Left ventricle myocardium inferior (tissue), 1 donor: Measurements from ENCODE around the gene CCL25. TPM values are rescaled to one million over a fixed set of nuclear protein-coding genes. Genes with fewer than 3 reads are reported as not detected.

Experiments
- DNase-seq: peaks from one replicate; pipeline ENCODE4 v3.0.0-alpha.2; 2020
- H3K27ac ChIP-seq: fragments of 200-600 bp; replicated peaks from 2 replicates; pipeline ENCODE4 v1.8.0; 2021
- H3K27me3 ChIP-seq: fragments of 200-600 bp; 2 replicates; pipeline ENCODE4 v1.8.0; 2021; ENCODE audit warnings: low read depth
- H3K36me3 ChIP-seq: fragments of 200-600 bp; 2 replicates; pipeline ENCODE4 v1.8.0; 2021
- H3K4me1 ChIP-seq: fragments of 200-600 bp; 2 replicates; pipeline ENCODE4 v1.8.0; 2021
- H3K4me3 ChIP-seq: fragments of 200-600 bp; 2 replicates; pipeline ENCODE4 v1.8.0; 2021; ENCODE audit warnings: mild to moderate bottlenecking, moderate library complexity
- H3K9me3 ChIP-seq: fragments of 200-600 bp; replicated peaks from 2 replicates; pipeline ENCODE4 v1.8.0; 2021
- intact Hi-C: fragments of 100-400 bp; cut with micrococcal nuclease; formaldehyde crosslinking; loops from one replicate; pipeline ENCODE4 v1.11.0; 2022
- long read RNA-seq: library from polyadenylated mRNA; unstranded; transcript quantifications from one replicate; pipeline ENCODE4 v2.0.0, GENCODE V29; 2021
- total RNA-seq: library from RNA; stranded (reverse); fragmentation: NEBNext Ultra II Directional; extraction: Animal tissue kit (Norgen Biotek cat#: 25700); gene quantifications from one replicate; pipeline ENCODE4 v1.2.1, GENCODE V29; 2021
- TF ChIP-seq, protein P1 (sequence below): fragments of 200-600 bp; IDR thresholded peaks from 2 replicates; pipeline ENCODE4 v1.8.0; 2021; ENCODE audit warnings: antibody characterized with exemption, mild to moderate bottlenecking, borderline replicate concordance
- donor health status: DM: no; HTN: yes; CAD: no; lungs with severe emphysema.

The CCL25 gene, protein sequence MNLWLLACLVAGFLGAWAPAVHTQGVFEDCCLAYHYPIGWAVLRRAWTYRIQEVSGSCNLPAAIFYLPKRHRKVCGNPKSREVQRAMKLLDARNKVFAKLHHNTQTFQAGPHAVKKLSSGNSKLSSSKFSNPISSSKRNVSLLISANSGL
- not detected for total RNA-seq
- long read RNA-seq, result 0 reads

DNA sequence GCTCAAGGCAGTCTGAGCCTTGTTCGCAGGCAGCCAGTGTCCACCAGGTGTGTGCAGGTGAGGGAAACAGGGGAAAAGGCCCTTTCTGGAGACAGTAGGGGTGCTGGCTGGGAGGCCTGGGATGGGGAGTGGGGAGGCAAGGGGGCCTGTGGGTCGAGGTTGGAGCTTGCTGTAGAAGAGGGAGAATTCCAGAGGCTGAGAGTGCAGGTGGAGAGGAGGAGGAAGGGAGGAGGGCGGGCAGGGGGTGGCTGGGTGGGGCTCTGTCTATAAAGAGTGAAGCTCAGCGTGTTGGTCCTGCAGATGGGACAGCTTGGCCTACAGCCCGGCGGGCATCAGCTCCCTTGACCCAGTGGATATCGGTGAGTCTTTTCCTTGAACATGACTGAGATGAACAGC lies at the start of gene CCL25:
Gene CCL25, plus strand, starts transcription at position 297 of the 396 bp plus-strand sequence. CDS start 290 bp downstream, outside the sequence.
- Histone ChIP-seq H3K4me3 (no peak within 1 kb of the TSS), H3K27ac (no peak within 1 kb of the TSS), H3K4me1 (peaks cover 8% of the 10 kb centered on the region), H3K36me3 (no peaks in the 10 kb centered on the region), H3K27me3 (peaks cover 53% of the 10 kb centered on the region), H3K9me3 (no peaks in the 10 kb centered on the region)
- TF ChIP-seq, protein P1, sequence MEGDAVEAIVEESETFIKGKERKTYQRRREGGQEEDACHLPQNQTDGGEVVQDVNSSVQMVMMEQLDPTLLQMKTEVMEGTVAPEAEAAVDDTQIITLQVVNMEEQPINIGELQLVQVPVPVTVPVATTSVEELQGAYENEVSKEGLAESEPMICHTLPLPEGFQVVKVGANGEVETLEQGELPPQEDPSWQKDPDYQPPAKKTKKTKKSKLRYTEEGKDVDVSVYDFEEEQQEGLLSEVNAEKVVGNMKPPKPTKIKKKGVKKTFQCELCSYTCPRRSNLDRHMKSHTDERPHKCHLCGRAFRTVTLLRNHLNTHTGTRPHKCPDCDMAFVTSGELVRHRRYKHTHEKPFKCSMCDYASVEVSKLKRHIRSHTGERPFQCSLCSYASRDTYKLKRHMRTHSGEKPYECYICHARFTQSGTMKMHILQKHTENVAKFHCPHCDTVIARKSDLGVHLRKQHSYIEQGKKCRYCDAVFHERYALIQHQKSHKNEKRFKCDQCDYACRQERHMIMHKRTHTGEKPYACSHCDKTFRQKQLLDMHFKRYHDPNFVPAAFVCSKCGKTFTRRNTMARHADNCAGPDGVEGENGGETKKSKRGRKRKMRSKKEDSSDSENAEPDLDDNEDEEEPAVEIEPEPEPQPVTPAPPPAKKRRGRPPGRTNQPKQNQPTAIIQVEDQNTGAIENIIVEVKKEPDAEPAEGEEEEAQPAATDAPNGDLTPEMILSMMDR, result no peak
- intact Hi-C loops, result no loop called here
- no peak for DNase-seq

DNA sequence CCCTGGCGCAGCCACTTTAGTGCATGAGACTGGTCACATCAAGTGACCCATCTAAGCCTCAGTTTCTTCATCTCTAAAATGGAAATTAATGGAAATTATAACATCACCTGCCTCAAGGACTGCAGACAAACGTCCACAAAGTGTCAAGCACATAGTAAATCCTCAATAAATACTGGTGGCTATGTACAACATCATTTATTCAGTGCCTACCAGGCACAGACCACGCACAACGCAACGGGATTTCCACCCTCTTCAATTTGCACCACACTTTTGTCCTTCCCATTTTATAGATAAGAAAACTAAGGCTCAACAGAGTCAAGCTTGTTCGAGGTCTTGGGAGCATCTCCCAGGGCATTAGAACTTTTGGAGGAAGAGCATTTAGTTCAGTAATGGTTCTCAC lies 48.6 kb upstream of the CCL25 start:
- Histone ChIP-seq H3K27me3 (no peaks in the 10 kb centered on the region), H3K4me3 (peak overlapping the region; percentile 89), H3K9me3 (no peaks in the 10 kb centered on the region), H3K27ac (no peak overlapping the region), H3K4me1 (peaks cover 70% of the 10 kb centered on the region), H3K36me3 (no peaks in the 10 kb centered on the region)
- TF ChIP-seq, protein P1, result no peak
- no peak for DNase-seq
- intact Hi-C loops, result no loop called here

DNA sequence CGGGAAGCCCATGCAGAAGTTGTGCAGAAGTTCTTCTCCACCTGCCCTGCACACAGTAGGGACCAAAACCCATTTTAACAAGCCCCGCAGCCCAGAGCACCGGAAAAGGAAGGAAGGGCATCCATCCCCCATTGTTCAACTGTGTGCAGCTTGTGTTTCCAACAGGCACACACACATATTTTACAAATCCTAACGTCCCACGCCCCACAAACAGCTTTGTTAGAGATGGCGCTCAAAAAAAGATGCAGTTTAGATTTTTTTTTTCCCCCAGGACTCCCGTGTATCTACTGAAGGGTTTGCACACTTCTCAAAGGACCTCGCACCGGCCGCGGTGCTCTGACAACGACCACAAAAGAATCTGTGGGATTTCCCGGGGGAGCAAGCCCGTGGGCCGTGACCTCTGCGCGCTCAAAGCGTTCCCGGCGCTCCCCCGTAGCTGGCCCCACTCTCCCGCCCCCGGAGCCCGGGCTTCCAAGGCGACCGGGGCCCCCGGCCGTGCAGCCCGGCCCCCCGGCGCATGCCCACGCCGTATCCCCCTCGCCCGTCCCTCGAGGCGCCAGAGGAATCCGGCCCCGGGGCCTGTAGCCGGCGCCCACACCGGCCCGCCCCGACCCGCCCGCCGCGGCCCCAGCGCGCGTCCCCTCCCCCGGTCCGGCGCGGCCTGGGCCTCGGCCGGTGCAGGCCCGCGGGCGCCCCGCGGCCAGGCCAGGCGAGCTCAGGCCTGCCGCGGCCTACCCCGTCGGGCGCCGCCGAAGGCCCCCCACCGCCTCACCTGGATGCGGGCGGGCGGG lies 47.6 kb upstream of the CCL25 start:
- no peaks in the 10 kb centered on the region for H3K36me3 ChIP-seq
- peak overlapping the region; percentile 87 for H3K27ac ChIP-seq
- TF ChIP-seq, protein P1, result no peak
- H3K4me1 ChIP-seq, result peaks cover 61% of the 10 kb centered on the region
- no peak for DNase-seq
- intact Hi-C loops, result no loop called here
- H3K27me3 ChIP-seq, result no peaks in the 10 kb centered on the region
- H3K4me3 ChIP-seq, result peak overlapping the region; percentile 89
- H3K9me3 ChIP-seq, result no peaks in the 10 kb centered on the region

DNA sequence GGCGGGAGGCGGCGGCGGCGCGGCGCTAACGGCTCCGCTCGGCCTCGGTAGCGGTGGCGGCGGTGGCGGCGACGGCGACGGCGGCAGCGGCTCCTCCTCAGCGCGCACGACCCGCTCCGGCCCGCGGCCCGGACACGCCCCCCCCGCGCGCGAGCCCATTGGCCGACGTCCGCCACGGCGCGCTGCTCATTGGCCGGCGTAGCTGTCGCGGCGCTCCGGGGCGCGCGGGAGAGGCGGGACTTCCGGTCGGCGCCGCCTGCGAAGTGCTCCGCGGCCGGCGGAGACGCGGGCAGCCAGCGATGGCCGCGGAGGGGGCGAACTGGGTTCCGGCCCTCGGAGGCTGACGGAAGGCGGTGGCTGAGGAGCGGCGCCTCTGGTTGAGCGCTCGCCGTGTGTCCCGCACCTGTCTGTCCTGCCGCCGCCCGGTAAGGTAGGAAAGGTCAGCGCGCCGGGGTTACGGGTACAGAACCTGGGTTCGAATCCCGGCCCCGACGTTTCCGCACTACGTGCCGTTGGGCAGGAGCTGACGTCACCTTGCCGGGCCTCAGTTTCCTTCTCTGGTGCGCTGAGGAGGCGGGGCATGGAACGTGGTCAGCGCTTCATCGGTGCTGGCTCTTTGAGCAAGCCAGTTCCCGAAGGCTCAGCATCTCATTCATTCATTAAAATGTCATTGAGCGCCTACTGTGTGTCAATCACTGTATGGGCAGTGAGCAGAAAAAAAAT lies 46.9 kb upstream of the CCL25 start, which contains the start of gene ELAVL1:
Gene ELAVL1, minus strand, starts transcription at position 108 of the 723 bp plus-strand sequence. CDS start 13,826 bp downstream, outside the sequence.
- Histone ChIP-seq H3K36me3 (no peaks in the 10 kb centered on the region), H3K27me3 (no peaks in the 10 kb centered on the region), H3K4me1 (peaks cover 53% of the 10 kb centered on the region), H3K9me3 (no peaks in the 10 kb centered on the region), H3K27ac (peak within 1 kb of the TSS; percentile 87), H3K4me3 (peak within 1 kb of the TSS; percentile 89)
- TF ChIP-seq, protein P1, result no peak
- intact Hi-C loops, result no loop called here
- peak; percentile 92 for DNase-seq

DNA sequence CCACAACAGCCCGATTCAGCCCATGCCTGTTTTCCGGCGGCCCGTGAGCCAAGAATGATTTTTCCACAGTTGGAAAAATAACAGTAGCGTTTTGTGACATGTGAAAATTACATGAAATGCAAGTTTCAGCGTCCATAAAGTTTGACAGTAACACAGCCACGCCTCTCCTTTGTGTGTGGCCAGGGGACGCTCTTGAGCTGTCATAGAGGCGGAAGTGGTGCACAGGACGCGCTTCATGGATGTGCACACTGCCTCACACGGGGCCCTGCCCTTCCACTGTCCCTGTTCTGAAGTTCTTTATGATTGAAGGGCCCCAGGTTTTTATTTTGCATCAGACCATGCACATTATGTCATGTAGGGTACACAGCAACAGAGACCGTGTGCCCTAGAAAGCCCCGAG lies 34.8 kb upstream of the CCL25 start:
- intact Hi-C loops, result no loop called here
- H3K9me3 ChIP-seq, result no peaks in the 10 kb centered on the region
- no peak for DNase-seq
- no peak overlapping the region for H3K27ac ChIP-seq
- H3K36me3 ChIP-seq, result no peaks in the 10 kb centered on the region
- TF ChIP-seq, protein P1, result no peak
- H3K4me3 ChIP-seq, result no peak overlapping the region
- H3K4me1 ChIP-seq, result no peaks in the 10 kb centered on the region
- H3K27me3 ChIP-seq, result no peaks in the 10 kb centered on the region
